H1 (cell line): ENCODE measurements around the gene SHANK1.

Source experiments
- ATF2 ChIP-seq: IDR thresholded peaks from 2 replicates; pipeline ENCODE4 v1.6.1; 2012; ENCODE audit warnings: low read length, inconsistent platforms
- CTCF ChIP-seq, 3 experiments: IDR thresholded peaks; 1 replicate in 2 of 3; 2 replicates in 1 of 3; pipeline versions ENCODE4 v1.5.1 to v1.6.1; 2011; ENCODE audit warnings: low read length in 3 of 3, mild to moderate bottlenecking in 3 of 3, inconsistent platforms in 2 of 3, low read depth in 1 of 3, moderate library complexity in 1 of 3; ENCODE audit not compliant: insufficient read depth in 1 of 3; ENCODE audit errors: control extremely low read depth in 1 of 3
- POLR2A ChIP-seq, 2 experiments: IDR thresholded peaks; 1 replicate in 1 of 2; 2 replicates in 1 of 2; pipeline ENCODE4 v1.6.1; 2011; ENCODE audit warnings: low read depth in 2 of 2, low read length in 2 of 2, mild to moderate bottlenecking in 2 of 2; ENCODE audit errors: control extremely low read depth in 1 of 2

- TF ChIP-seq CTCF (IDR thresholded peaks at IDR 0.05; ENCODE audit: control extremely low read depth in 1 of 3, insufficient read depth in 1 of 3, low read depth in 1 of 3, low read length in 3 of 3) (no peak), ATF2 (no peak), POLR2A (IDR thresholded peaks at IDR 0.05; ENCODE audit: control extremely low read depth in 1 of 2, low read depth in 2 of 2, low read length in 2 of 2) (no peak)
These were observed 40.3 kb upstream of the SHANK1 start for GRCh38 chr19:50759886-50760285.
